Measurements from ENCODE around the gene UCKL1. TPM values are rescaled to one million over a fixed set of nuclear protein-coding genes. Genes with fewer than 3 reads are reported as not detected.

The UCKL1 gene
- total RNA-seq, 1 experiment from 2014 or later: 47.4 TPM

DNA sequence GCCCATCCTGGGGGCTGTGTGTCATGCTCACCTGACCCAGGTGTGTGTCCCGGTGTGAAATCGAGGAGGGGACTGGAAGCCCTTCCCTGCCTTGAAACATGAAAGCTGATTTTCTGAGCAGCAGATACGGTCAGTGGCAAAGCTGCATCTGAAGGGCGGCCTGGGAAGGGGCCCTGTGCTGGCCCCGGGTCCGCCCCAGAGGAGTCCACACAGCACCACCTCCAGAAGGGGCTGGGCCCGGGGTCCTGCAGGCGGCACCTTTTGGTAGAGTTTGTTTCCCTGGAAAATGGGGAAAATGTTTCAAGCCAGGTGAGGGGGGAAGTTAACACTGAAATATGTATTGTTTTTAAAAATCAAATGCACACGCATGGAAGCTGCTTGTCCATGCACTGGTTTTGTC is 20.8 kb downstream of the UCKL1 start:
- H3K36me3 ChIP-seq (ENCODE audit: control insufficient read depth, insufficient read depth, low read length): no peaks in the 10 kb centered on the region; the same call in 1 of the 2 replicates
- BruUV-seq (replicated peaks): no TSS peak
- no peak for ATAC-seq
- POLR2A ChIA-PET: no interaction called here
- intact Hi-C loops (cut with micrococcal nuclease; ENCODE audit: unreplicated experiment) (no loop called here), in situ Hi-C loops (cut with HindIII; ENCODE audit: low pct_unique_long_range_greater_than_20kb, low sequenced_read_pairs) (no loop called here)
- no peaks in the 10 kb centered on the region for H3K9me3 ChIP-seq (ENCODE audit: control insufficient read depth, insufficient read depth, low read depth, low read length)
- TF ChIP-seq, protein P1, sequence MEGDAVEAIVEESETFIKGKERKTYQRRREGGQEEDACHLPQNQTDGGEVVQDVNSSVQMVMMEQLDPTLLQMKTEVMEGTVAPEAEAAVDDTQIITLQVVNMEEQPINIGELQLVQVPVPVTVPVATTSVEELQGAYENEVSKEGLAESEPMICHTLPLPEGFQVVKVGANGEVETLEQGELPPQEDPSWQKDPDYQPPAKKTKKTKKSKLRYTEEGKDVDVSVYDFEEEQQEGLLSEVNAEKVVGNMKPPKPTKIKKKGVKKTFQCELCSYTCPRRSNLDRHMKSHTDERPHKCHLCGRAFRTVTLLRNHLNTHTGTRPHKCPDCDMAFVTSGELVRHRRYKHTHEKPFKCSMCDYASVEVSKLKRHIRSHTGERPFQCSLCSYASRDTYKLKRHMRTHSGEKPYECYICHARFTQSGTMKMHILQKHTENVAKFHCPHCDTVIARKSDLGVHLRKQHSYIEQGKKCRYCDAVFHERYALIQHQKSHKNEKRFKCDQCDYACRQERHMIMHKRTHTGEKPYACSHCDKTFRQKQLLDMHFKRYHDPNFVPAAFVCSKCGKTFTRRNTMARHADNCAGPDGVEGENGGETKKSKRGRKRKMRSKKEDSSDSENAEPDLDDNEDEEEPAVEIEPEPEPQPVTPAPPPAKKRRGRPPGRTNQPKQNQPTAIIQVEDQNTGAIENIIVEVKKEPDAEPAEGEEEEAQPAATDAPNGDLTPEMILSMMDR (IDR thresholded peaks at IDR 0.05): no peak
- no peak for TF ChIP-seq POLR2AphosphoS5 (IDR thresholded peaks at IDR 0.05; ENCODE audit: low read depth, low read length)
- TF ChIP-seq, protein P2, sequence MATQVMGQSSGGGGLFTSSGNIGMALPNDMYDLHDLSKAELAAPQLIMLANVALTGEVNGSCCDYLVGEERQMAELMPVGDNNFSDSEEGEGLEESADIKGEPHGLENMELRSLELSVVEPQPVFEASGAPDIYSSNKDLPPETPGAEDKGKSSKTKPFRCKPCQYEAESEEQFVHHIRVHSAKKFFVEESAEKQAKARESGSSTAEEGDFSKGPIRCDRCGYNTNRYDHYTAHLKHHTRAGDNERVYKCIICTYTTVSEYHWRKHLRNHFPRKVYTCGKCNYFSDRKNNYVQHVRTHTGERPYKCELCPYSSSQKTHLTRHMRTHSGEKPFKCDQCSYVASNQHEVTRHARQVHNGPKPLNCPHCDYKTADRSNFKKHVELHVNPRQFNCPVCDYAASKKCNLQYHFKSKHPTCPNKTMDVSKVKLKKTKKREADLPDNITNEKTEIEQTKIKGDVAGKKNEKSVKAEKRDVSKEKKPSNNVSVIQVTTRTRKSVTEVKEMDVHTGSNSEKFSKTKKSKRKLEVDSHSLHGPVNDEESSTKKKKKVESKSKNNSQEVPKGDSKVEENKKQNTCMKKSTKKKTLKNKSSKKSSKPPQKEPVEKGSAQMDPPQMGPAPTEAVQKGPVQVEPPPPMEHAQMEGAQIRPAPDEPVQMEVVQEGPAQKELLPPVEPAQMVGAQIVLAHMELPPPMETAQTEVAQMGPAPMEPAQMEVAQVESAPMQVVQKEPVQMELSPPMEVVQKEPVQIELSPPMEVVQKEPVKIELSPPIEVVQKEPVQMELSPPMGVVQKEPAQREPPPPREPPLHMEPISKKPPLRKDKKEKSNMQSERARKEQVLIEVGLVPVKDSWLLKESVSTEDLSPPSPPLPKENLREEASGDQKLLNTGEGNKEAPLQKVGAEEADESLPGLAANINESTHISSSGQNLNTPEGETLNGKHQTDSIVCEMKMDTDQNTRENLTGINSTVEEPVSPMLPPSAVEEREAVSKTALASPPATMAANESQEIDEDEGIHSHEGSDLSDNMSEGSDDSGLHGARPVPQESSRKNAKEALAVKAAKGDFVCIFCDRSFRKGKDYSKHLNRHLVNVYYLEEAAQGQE (IDR thresholded peaks at IDR 0.05; ENCODE audit: insufficient read depth in 1 of 2, low read depth in 2 of 2, low read length in 1 of 2): no peak
- TF ChIP-seq SIN3A (IDR thresholded peaks at IDR 0.05; ENCODE audit: borderline replicate concordance, insufficient read depth, low read depth, low read length): no peak
- no peak for TF ChIP-seq TCF7L2 (IDR thresholded peaks at IDR 0.05; ENCODE audit: low read depth, low read length)
- no peaks in the 10 kb centered on the region for H3K4me1 ChIP-seq (ENCODE audit: control insufficient read depth, insufficient read depth, low read length)
- H3K27me3 ChIP-seq (ENCODE audit: control insufficient read depth, insufficient read depth, low read length): no peaks in the 10 kb centered on the region
- DNase-seq (ENCODE audit: low read depth, low spot score): no peak
- CTCF ChIA-PET: no interaction called here
- H3K27ac ChIP-seq (ENCODE audit: low read length): no peak overlapping the region
- no peak overlapping the region for H3K4me3 ChIP-seq (ENCODE audit: low read depth in 2 of 2, low read length in 2 of 2)

DNA sequence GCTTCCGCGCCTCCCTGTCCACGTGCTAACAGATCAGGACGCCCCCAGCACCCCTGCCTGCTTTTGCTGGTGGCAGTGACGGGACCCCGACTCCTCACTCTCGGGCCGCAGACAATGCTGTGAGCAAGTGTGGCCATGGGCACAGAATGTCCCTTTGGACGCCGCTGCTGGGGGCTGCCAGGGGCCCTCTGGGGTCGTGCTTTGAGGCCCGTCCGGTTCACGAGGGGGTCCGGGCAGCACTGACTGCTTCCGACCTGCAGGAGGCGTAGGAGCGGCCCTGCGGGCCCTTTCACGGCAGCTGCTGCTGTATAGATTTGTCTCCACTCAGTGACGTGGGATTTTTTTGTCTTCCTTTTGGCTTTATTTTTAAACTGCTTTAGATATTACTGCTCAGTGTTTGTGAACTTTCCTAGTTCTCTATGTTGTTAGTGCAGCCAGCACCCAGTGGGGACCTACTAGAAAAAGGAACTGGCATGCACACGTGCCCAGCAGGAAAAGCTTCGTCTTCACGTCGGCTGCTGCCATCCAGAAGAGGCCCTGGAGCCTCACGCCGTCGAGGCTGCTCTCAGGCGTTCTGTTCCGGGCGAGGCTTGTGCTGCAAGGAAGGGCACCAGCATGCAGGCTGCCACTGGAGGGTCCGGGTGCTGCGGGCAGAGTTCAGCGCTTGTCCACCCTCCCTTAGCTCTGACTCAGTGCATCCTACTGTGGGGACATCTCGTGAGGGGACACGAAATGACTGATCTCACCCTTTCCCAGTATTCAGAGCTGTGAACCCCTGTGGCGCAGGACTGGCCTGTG is 21.7 kb downstream of the UCKL1 start:
- intact Hi-C loops (cut with micrococcal nuclease; ENCODE audit: unreplicated experiment) (no loop called here), in situ Hi-C loops (cut with HindIII; ENCODE audit: low pct_unique_long_range_greater_than_20kb, low sequenced_read_pairs) (no loop called here)
- DNase-seq (ENCODE audit: low read depth, low spot score) (no peak), ATAC-seq (no peak)
- Histone ChIP-seq H3K27me3 (ENCODE audit: control insufficient read depth, insufficient read depth, low read length) (no peaks in the 10 kb centered on the region), H3K4me3 (ENCODE audit: low read depth in 2 of 2, low read length in 2 of 2) (no peak overlapping the region), H3K36me3 (ENCODE audit: control insufficient read depth, insufficient read depth, low read length) (0 out of 2 replicates have a peak, but pooled peaks cover 2% of the 10 kb centered on the region), H3K4me1 (ENCODE audit: control insufficient read depth, insufficient read depth, low read length) (no peaks in the 10 kb centered on the region), H3K9me3 (ENCODE audit: control insufficient read depth, insufficient read depth, low read depth, low read length) (no peaks in the 10 kb centered on the region), H3K27ac (ENCODE audit: low read length) (no peak overlapping the region)
- ChIA-PET POLR2A (no interaction called here), CTCF (interaction anchor here (0.5 kb wide), 1 partner anchor 296 kb away, joined by 4 read pairs; no protein-coding TSS in a partner anchor)
- TF ChIP-seq, protein P1 (IDR thresholded peaks at IDR 0.05): no peak
- TF ChIP-seq SIN3A (IDR thresholded peaks at IDR 0.05; ENCODE audit: borderline replicate concordance, insufficient read depth, low read depth, low read length): no peak
- no peak for TF ChIP-seq POLR2AphosphoS5 (IDR thresholded peaks at IDR 0.05; ENCODE audit: low read depth, low read length)
- TF ChIP-seq TCF7L2 (IDR thresholded peaks at IDR 0.05; ENCODE audit: low read depth, low read length): no peak
- TF ChIP-seq, protein P2 (IDR thresholded peaks at IDR 0.05; ENCODE audit: insufficient read depth in 1 of 2, low read depth in 2 of 2, low read length in 1 of 2): no peak
- no TSS peak for BruUV-seq (replicated peaks)
